Measurements from ENCODE around the gene MCTP1.
"Not testable (repeated sequence)": the region's sequence is repeated elsewhere in the genome, so short reads cannot be mapped to it uniquely, and the experiment has no call there.

Gene MCTP1

GRCh38 chr5:95177456-95177855 is 107.4 kb downstream of the MCTP1 start:
- no peak for DNase-seq

DNA sequence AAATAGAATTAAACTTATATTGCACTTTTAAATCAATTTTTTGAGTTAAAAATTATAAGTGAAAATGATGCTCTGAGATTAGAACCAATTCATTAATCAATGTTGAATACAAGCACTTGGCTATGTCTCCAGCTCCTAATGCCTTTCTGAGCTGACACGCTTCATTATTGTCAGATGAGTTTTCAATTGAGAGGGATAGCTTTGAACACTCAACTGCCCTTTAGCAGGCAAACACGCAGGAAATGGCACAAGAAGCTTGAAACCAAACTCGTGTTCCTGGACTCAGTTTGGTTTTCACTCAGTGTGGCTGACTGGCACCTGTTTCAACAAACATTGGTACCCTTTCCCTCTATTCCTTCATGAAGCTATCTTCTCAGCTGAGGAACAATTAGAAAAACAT is 109.8 kb downstream of the MCTP1 start:
- no peak for DNase-seq

GRCh38 chr5:95172659-95173058 is 112.2 kb downstream of the MCTP1 start:
- no peak for DNase-seq

DNA sequence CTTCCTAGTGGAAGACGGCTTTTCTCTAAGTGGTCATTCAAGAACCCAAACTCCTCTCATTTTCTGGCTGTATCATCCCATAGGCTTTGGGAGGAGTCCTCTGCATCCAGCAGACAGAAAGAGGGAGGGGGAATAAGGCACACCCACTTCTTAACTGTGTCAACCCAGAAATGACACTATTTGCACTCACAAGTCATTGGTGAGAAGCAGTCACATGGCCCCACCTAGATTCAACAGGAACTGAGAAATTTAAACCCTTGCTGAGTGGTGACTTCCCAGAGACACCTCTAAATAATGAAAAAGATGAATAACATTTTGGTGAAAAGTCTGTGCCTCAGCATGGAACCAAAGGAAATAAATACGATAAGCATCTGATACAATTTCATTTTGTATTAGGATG is 120.0 kb downstream of the MCTP1 start:
- no peak for DNase-seq

- DNase-seq: peak; percentile 13
Measured at GRCh38 chr5:95163079-95163478, 121.8 kb downstream of the MCTP1 start.

GRCh38 chr5:95162231-95162992 is 122.5 kb downstream of the MCTP1 start:
- DNase-seq: peak; percentile 1

- DNase-seq: no peak
Measured at GRCh38 chr5:95159603-95160002, 125.3 kb downstream of the MCTP1 start.

- DNase-seq: no peak
Measured at GRCh38 chr5:95155888-95156287, 129.0 kb downstream of the MCTP1 start.

DNA sequence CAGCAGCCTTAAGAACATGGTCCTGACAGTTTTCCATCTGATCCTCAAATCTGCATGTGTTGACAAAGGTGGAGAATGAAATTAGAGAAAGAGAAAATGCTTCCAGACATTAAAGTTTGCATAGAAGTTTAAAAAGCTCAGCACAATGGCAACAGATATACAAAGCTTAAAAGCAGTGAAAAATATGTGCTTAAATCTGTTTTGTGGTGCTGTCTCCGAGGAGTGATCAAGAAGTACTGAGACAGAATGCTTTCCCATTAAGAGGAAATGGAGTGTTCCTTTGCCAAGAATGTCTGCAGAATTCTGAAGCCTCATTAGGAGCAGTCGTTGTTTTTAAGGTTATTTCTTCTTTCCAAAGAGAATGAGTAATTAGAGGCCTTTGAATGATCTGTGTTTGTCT is 131.4 kb downstream of the MCTP1 start:
- DNase-seq: no peak

DNA sequence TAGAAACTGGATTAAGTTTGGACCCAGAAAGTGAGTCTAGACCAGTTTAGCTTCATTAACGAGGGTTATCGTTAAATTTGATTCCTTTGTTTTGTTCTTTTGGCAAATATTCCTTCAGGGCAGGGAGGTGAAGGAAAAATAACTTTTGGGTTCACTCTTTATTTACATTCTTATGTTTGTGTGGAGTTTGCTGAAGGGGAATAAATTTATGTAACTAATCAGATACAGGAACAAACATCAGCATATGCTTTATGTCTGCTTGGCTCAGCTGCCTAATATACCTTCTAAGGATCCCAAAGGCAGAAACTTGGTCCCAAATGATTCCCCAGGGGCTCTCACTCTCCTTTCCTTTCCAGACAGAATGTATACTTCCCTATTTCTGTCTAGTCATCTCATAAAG is 132.4 kb downstream of the MCTP1 start:
- no peak for DNase-seq

DNA sequence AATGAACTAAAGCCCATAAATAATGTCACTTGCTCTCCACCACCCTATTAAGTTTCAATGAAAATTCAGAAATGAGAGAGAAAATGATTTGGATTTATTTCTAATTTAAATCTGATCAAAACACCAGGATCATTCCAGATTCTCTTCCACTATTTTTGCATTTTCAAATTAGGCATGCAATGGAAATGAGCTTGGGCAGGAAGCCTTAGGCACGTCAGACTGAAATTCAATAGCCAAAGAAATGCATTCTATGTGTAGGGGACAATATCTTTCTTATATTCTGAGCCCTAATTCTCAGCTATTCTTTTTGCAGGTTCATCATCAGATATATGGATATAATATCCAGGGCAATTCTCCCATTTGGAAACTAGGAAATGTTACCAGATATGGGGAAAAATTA is 132.8 kb downstream of the MCTP1 start:
- no peak for DNase-seq

DNA sequence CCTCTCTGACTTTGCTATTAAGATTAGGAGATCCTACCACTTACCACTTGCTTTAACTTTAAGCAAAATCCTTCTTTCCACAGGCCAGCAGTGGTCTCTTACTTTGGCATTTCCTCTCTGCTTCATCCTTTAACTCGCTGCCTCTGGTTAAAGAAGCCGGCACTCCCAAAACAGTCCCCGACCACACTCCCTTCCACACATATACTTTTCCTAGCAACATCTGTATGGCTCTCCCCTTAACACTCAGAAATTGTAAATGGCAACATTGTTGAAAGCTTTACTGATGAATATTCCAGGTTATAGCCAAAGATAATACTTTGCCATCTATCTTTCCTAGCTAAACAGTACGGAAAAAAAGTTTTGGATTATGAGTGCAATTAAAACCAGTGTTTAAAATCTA is 133.2 kb downstream of the MCTP1 start:
- no peak for DNase-seq

GRCh38 chr5:95149387-95149786 is 135.5 kb downstream of the MCTP1 start:
- DNase-seq: no peak

DNA sequence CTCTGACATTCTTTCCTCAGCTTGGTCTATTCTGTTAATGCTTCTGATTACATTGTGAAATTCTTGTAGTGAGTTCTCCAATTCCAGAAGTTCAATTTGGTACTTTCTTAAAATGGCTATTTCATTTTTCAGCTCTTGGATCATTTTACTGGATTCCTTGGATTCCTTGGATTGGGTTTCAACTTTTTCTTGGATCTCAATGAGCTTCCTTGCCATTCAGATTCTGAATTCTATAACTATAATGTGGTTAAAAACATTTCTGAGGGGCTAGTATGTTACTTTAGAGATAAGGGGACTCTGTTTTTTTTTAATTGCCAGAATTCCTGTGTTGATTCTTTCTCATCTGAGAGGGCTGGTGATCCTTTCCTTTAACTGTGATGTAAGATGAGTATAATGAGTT is 136.4 kb downstream of the MCTP1 start:
- no peak for DNase-seq

DNA sequence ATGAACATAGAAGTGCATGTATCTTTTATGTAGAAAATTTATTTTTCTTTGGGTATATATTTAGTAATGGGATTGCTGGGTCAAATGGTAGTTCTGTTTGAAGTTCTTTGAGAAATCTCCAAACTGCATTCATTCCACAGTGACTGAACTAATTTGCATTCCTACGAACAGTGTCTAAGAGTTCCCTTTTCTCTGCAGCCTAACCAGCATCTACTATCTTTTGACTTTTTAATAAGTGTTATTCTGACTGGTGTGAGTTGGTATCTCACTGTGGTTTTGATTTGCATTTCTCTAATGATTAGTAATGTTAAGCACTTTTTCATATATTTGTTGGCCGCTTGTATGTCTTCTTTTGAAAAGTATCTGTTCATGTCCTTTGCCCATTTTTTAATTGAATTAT is 141.0 kb downstream of the MCTP1 start:
- not testable (repeated sequence) for DNase-seq

GRCh38 chr5:95142145-95142544 is 142.7 kb downstream of the MCTP1 start:
- DNase-seq: no peak

DNA sequence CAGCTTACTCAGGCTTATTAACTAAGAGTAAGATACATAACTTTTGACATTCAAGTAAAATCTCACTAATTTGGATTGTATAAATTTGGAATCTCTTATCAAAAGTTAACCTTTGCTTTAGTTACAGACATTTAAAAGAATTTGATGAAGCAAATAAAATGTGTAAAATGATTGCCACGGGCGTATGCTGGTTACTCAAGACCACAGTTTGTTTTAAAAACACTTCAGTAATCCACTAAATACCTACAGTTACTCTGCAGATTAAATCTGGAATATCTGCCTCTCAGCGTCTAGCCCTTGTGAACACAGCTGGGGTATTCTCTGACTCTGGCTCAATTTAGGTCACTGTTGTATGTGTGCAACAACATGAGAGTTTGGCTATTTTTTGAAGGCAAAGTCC is 143.8 kb downstream of the MCTP1 start:
- DNase-seq: no peak

- no peak for DNase-seq
Measured at GRCh38 chr5:95134326-95134725, 150.6 kb downstream of the MCTP1 start.

DNA sequence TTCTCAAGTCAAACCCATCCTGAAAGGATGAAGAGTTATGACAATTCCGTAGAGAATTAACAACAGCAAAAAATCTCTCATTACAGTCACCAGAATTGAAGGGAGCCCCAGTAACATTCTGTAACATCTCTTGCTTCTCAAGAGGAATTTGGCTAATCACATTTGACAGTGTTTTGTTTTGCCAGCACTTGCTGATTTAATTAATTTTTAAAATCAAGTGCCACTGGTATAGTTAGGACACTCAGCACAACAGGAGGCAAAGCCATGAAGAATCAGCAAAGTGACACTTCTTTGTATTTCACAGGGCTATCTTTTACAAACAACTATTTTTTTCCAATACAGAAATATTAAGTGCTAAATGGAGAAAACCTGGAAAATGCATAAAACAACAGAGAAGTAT is 152.8 kb downstream of the MCTP1 start:
- DNase-seq: no peak

GRCh38 chr5:95130941-95131340 is 154.0 kb downstream of the MCTP1 start:
- no peak for DNase-seq

DNA sequence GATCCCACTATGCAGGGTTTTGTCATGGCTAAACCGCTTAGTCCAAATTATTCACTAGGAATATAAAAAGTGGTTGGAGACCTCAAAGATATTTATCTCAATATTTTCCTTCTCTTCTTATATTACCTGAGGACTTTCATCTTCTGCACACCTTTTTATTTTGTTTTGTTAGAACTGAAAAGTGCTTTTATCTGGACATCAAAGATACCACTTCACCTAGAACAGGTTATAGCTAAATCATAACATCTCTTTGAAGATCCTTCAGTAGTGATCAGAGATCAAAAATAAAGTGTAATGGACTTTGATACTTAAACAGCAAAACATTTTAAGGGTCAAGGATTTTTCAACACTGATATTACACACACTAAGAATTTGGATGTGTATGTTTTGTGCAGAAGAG is 160.2 kb downstream of the MCTP1 start:
- no peak for DNase-seq

DNA sequence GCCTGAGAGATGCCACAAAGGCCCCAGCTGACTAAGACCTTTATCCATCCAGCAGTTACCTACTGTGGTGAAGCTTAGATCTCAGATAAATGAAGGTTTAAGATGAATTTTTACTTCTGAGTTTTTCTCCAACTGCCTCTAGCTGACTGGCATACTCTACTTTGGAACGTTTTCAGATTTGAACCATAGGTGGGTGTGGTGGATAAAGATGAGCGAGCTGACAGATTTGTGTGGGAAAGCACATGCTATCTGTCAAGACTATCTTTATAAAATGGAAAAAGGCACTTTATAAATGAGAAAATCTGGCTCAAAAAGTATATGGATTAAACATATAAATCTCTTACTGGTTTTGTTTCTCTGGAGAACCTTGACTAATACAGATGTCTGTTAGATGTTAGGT is 160.8 kb downstream of the MCTP1 start:
- no peak for DNase-seq

DNA sequence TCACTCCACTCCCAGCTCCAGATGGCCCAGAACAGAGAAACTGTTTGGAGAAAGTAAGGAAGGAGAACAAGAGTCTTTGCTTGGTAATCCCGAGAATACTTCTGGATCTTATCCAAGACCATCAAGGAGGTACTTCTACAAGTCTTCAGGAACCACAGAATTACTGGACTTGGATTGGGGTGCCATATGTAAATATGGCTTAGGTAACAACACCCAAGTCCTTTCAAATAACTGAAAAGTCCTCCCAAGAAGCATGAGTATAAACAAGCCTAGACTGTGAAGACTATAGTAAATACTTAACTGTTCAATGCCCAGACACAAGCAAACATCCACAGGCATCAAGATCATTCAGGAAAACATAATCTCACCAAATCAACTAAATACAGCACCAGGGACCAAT is 170.0 kb downstream of the MCTP1 start:
- no peak for DNase-seq

DNA sequence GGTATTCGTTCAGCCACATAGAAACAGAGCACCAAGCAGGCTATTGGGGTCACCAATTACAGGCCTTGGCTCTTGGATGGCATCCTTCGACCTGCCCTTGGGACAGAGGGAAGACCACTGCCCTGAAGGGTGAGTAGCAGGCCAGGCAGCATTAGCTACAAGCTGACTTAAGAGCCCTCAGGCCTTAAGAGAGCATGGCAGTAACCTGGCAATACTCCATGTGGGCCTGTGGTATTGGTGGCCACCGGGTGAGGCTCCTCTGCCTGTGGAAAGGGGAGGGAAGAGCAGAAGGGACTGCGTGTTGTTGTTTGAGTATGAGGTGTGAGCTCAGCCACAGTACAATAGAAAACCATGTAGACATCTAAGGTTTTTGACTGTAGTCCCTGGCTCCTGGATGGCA is 170.6 kb downstream of the MCTP1 start:
- no peak for DNase-seq

- DNase-seq: no peak
Measured at GRCh38 chr5:95113489-95113888, 171.4 kb downstream of the MCTP1 start.

GRCh38 chr5:95111141-95111540 is 173.8 kb downstream of the MCTP1 start:
- no peak for DNase-seq
